Esophagus squamous epithelium (tissue), 5 donors: ENCODE data around the gene MTA3. TPM values are rescaled to one million over a fixed set of nuclear protein-coding genes. Genes with fewer than 3 reads are reported as not detected.

Experiments used
- DNase-seq: peaks from one replicate; lab custom pipeline; 2025; lab: John Stamatoyannopoulos, UW
- H3K27ac ChIP-seq, 4 donors: fragments of 200-600 bp; sonication (generic); one replicate each; pipeline ENCODE4 v1.5.1; 2016 to 2019; ENCODE audit warnings: mild to moderate bottlenecking in 1 of 4
- H3K27me3 ChIP-seq, 4 donors: fragments of 200-600 bp; sonication (generic); 1 replicate in 3 of 4; 2 replicates in 1 of 4; pipeline versions ENCODE4 v1.5.1 to v1.6.0; 2017 to 2021; ENCODE audit warnings: antibody characterized with exemption in 1 of 4
- H3K36me3 ChIP-seq, 3 donors: fragments of 200-600 bp; sonication (generic); one replicate each; pipeline ENCODE4 v1.5.1; 2016 to 2019
- H3K4me1 ChIP-seq, 3 donors: fragments of 200-600 bp; sonication (generic); one replicate each; pipeline ENCODE4 v1.5.1; 2017 to 2019
- H3K4me3 ChIP-seq, 4 donors: fragments of 200-600 bp; sonication (generic); 1 replicate in 3 of 4; 2 replicates in 1 of 4; pipeline ENCODE4 v1.5.1; 2016 to 2019; ENCODE audit warnings: mild to moderate bottlenecking in 2 of 4, moderate library complexity in 1 of 4
- H3K9me3 ChIP-seq, 3 donors: fragments of 200-600 bp; sonication (generic); one replicate each; pipeline ENCODE4 v1.5.1; 2016 to 2019
- CTCF ChIP-seq, 6 experiments: fragments of 450-650 bp in 4 of 6; fragments of 200-600 bp in 2 of 6; sonication (generic) in 2 of 6; IDR thresholded peaks; one replicate each; pipeline ENCODE4 v1.5.1; 2016 to 2019; ENCODE audit warnings: antibody characterized with exemption in 6 of 6, mild to moderate bottlenecking in 4 of 6, moderate library complexity in 4 of 6
- POLR2A ChIP-seq, 4 donors: fragments of 450-650 bp; IDR thresholded peaks; one replicate each; pipeline ENCODE4 v1.6.1; 2017; ENCODE audit warnings: antibody characterized with exemption in 4 of 4, mild to moderate bottlenecking in 4 of 4, moderate library complexity in 3 of 4
- WGBS, 2 donors: methylation state at CpG; one replicate each; pipeline ENCODE4 v1.1.5; 2018; 5-methylcytosine and 5-hydroxymethylcytosine counted together
- intact Hi-C: fragments of 100-400 bp; cut with DNase I; formaldehyde crosslinking; loops from one replicate; pipeline ENCODE4 v1.15.0; 2022
- total RNA-seq, 4 donors: library from RNA; depleted of rRNA; stranded (reverse); fragments of >200 nt; gene quantifications; one replicate each; pipeline ENCODE4 v1.1.0, GENCODE V29; 2016
- donor health status: DM: yes; HTN: yes; CAD: no.

Gene MTA3
- total RNA-seq, 4 donors from 2014 or later: 26.5 to 37.2 (median 34.4) TPM

GRCh38 chr2:42566837-42567321 is 1.6 kb upstream of the MTA3 start:
- DNase-seq: no peak
- intact Hi-C loops: no loop called here
- Histone ChIP-seq H3K4me3 (no peak overlapping the region), H3K9me3 (no peaks in the 10 kb centered on the region), H3K27ac (peak overlapping the region; percentile 87 to 95 (median 94)), H3K4me1 (peaks cover 9 to 56% (median 17%) of the 10 kb centered on the region in 3 donors), H3K36me3 (peaks cover 0 to 12% (median 0%) of the 10 kb centered on the region in 3 donors), H3K27me3 (no peaks in the 10 kb centered on the region)
- TF ChIP-seq POLR2A (IDR thresholded peaks at IDR 0.05) (no peak), CTCF (IDR thresholded peaks at IDR 0.05) (no peak)
- 79 to 80% methylated on average over 3 of the region's 3 CpGs for WGBS, 2 donors

- peaks cover 0 to 17% (median 0%) of the 10 kb centered on the region in 3 donors for H3K36me3 ChIP-seq
- TF ChIP-seq POLR2A (IDR thresholded peaks at IDR 0.05): no peak
- no peaks in the 10 kb centered on the region for H3K27me3 ChIP-seq
- peaks cover 9 to 56% (median 17%) of the 10 kb centered on the region in 3 donors for H3K4me1 ChIP-seq
- peak overlapping the region; percentile 87 to 95 (median 94) for H3K27ac ChIP-seq
- no peaks in the 10 kb centered on the region for H3K9me3 ChIP-seq
- DNase-seq: no peak
- WGBS, 2 donors: 49 to 52% methylated on average over 7 of the region's 7 CpGs
- intact Hi-C loops: no loop called here
- H3K4me3 ChIP-seq: no peak overlapping the region
Observed at GRCh38 chr2:42567364-42567763, 1.1 kb upstream of the MTA3 start.

- DNase-seq: no peak
- Histone ChIP-seq H3K4me1 (peaks cover 9 to 53% (median 17%) of the 10 kb centered on the region in 3 donors), H3K4me3 (peak overlapping the region; percentile 63 to 99 (median 76)), H3K9me3 (no peaks in the 10 kb centered on the region), H3K27ac (peak overlapping the region; percentile 87 to 95 (median 94)), H3K36me3 (peaks cover 0 to 22% (median 0%) of the 10 kb centered on the region in 3 donors), H3K27me3 (no peaks in the 10 kb centered on the region)
- intact Hi-C loops: no loop called here
- 44 to 49% methylated on average over 4 to 5 of the region's 12 CpGs for WGBS, 2 donors
- TF ChIP-seq POLR2A (IDR thresholded peaks at IDR 0.05) (peak in 1 of 4 donors; percentile 16), CTCF (IDR thresholded peaks at IDR 0.05) (no peak)
Observed at GRCh38 chr2:42567806-42568400, 529 bp upstream of the MTA3 start.

- DNase-seq: no peak
- Histone ChIP-seq H3K27ac (peak overlapping the region; percentile 87 to 95 (median 94)), H3K9me3 (no peaks in the 10 kb centered on the region), H3K27me3 (no peaks in the 10 kb centered on the region), H3K4me1 (peaks cover 9 to 46% (median 17%) of the 10 kb centered on the region in 3 donors), H3K4me3 (peak overlapping the region; percentile 63 to 99 (median 76)), H3K36me3 (peaks cover 0 to 36% (median 0%) of the 10 kb centered on the region in 3 donors)
- no peak for TF ChIP-seq POLR2A (IDR thresholded peaks at IDR 0.05)
- TF ChIP-seq CTCF (IDR thresholded peaks at IDR 0.05): no peak
- intact Hi-C loops: no loop called here
- WGBS, 2 donors: 4 to 6% methylated on average over 9 to 16 of the region's 20 CpGs
Observed at GRCh38 chr2:42569116-42569711, 782 bp downstream of the MTA3 start.

- peak overlapping the region in 3 of 4 donors; percentile 87 to 94 (median 94) for H3K27ac ChIP-seq
- no peak for DNase-seq
- H3K9me3 ChIP-seq: no peaks in the 10 kb centered on the region
- H3K4me3 ChIP-seq: peak overlapping the region in 3 of 4 donors; percentile 72 to 99 (median 80)
- intact Hi-C loops: no loop called here
- 38 to 43% methylated on average over 4 of the region's 4 CpGs for WGBS, 2 donors
- TF ChIP-seq POLR2A (IDR thresholded peaks at IDR 0.05): no peak
- no peak for TF ChIP-seq CTCF (IDR thresholded peaks at IDR 0.05)
- peaks cover 0 to 42% (median 0%) of the 10 kb centered on the region in 3 donors for H3K36me3 ChIP-seq
- no peaks in the 10 kb centered on the region for H3K27me3 ChIP-seq
- H3K4me1 ChIP-seq: peaks cover 9 to 46% (median 17%) of the 10 kb centered on the region in 3 donors
Observed at GRCh38 chr2:42569883-42570282, 1.5 kb downstream of the MTA3 start.
